Spleen (tissue), 7 donors: ENCODE measurements around the gene OTUD1.

Experiments
- CTCF ChIP-seq, 11 experiments: fragments of 200-600 bp in 7 of 11; fragments of 450-650 bp in 4 of 11; sonication (generic) in 4 of 11; IDR thresholded peaks in 8 of 11; conservative IDR thresholded peaks in 3 of 11; 1 replicate in 7 of 11; 2 replicates in 4 of 11; pipeline versions ENCODE4 v1.4.0 to v1.8.0; 2016 to 2021; ENCODE audit warnings: antibody characterized with exemption in 11 of 11, inconsistent platforms in 4 of 11, mild to moderate bottlenecking in 1 of 11
- POLR2A ChIP-seq, 3 donors: fragments of 450-650 bp; IDR thresholded peaks; one replicate each; pipeline ENCODE4 v1.5.1; 2017; ENCODE audit warnings: antibody characterized with exemption in 3 of 3, mild to moderate bottlenecking in 1 of 3
- POLR2AphosphoS5 ChIP-seq, 3 donors: sonication (generic); formaldehyde crosslinking; IDR thresholded peaks; one replicate each; pipeline ENCODE4 v1.5.1; 2017; ENCODE audit warnings: antibody characterized with exemption in 3 of 3
- donor health status: DM: no; HTN: no; CAD: no; lungs with moderate emphysema.
- donor health status: DM: no; HTN: no; CAD: no.
- donor health status: DM: no; HTN: no; CAD: no.

- TF ChIP-seq CTCF (IDR thresholded peaks at IDR 0.05 in 8 of 11, conservative IDR thresholded peaks at IDR 0.05 in 3 of 11) (no peak), POLR2AphosphoS5 (IDR thresholded peaks at IDR 0.05) (no peak), POLR2A (IDR thresholded peaks at IDR 0.05) (no peak)
Measured at GRCh38 chr10:23396695-23397094, 42.2 kb upstream of the OTUD1 start.
